Lung (tissue), 12 donors: ENCODE data around the gene BTBD10. TPM values are rescaled to one million over a fixed set of nuclear protein-coding genes. Genes with fewer than 3 reads are reported as not detected.

Source experiments
- ATAC-seq: fragments of 200-7000 bp; cut with Tn5 transposase; one replicate; pipeline ENCODE4 v1.9.1; 2020; ENCODE audit warnings: moderate number of reproducible peaks; ENCODE audit not compliant: insufficient read depth, low FRiP score
- DNase-seq, 3 donors: peaks; one replicate each; pipeline ENCODE4 v3.0.0-alpha.2; 2013 to 2017
- H3K27ac ChIP-seq, 2 donors: one replicate each; pipeline ENCODE4 v1.5.1; 2013; ENCODE audit warnings: mild to moderate bottlenecking in 2 of 2, moderate library complexity in 2 of 2, control low read depth in 1 of 2, inconsistent platforms in 1 of 2, low read depth in 1 of 2, low read length in 1 of 2
- H3K27me3 ChIP-seq, 3 donors: one replicate each; pipeline ENCODE4 v1.5.1; 2013; ENCODE audit warnings: low read length in 2 of 3; ENCODE audit not compliant: control insufficient read depth in 3 of 3, insufficient read depth in 3 of 3
- H3K36me3 ChIP-seq, 4 donors: one replicate each; pipeline ENCODE4 v1.5.1; 2013; ENCODE audit warnings: low read length in 4 of 4, mild to moderate bottlenecking in 1 of 4, moderate library complexity in 1 of 4; ENCODE audit not compliant: control insufficient read depth in 4 of 4, insufficient read depth in 4 of 4
- H3K4me1 ChIP-seq, 5 donors: one replicate each; pipeline ENCODE4 v1.5.1; 2013; ENCODE audit warnings: low read length in 5 of 5, mild to moderate bottlenecking in 2 of 5, moderate library complexity in 1 of 5; ENCODE audit not compliant: control insufficient read depth in 5 of 5, insufficient read depth in 5 of 5
- H3K4me3 ChIP-seq: one replicate; pipeline ENCODE4 v1.5.1; 2013; ENCODE audit warnings: mild to moderate bottlenecking, control low read depth, moderate library complexity
- H3K9ac ChIP-seq, 2 donors: one replicate each; pipeline ENCODE4 v1.5.1; 2013; ENCODE audit warnings: low read length in 2 of 2, control low read depth in 1 of 2; ENCODE audit not compliant: insufficient read depth in 1 of 2
- H3K9me3 ChIP-seq, 4 donors: one replicate each; pipeline ENCODE4 v1.5.1; 2013; ENCODE audit warnings: low read length in 3 of 4, mild to moderate bottlenecking in 1 of 4, moderate library complexity in 1 of 4; ENCODE audit not compliant: control insufficient read depth in 4 of 4, insufficient read depth in 3 of 4
- CTCF ChIP-seq: IDR thresholded peaks from 2 replicates; pipeline ENCODE4 v1.5.1; 2012; ENCODE audit warnings: mild to moderate bottlenecking; ENCODE audit errors: control extremely low read depth, extremely low read depth
- WGBS, 2 donors: extraction: QIAGEN DNeasy Blood & Tissue Kit; methylation state at CpG; one replicate each; pipeline ENCODE4 v1.1.7; 2013; 5-methylcytosine and 5-hydroxymethylcytosine counted together
- polyA plus RNA-seq, 2 donors: library from polyadenylated mRNA; stranded (reverse); fragments of 200-250 nt; gene quantifications; one replicate each; pipeline ENCODE4 v1.2.1, GENCODE V29; 2013
- total RNA-seq, 2 donors: library from RNA; depleted of rRNA in 1 of 2; stranded (reverse); fragments of >200 nt in 1 of 2; gene quantifications; one replicate each; pipeline ENCODE4 v1.2.1, GENCODE V29; 2014 to 2021
- donor health status: control.
- donor health status: control.
- donor health status: Bipolar disorder and iron deficiency.
- donor health status: healthy.
- donor health status: DM: yes; HTN: yes; CAD: no.

Gene BTBD10
- total and polyA plus RNA-seq, 4 donors = 9.9 to 51.5 (median 21.2) TPM

DNA sequence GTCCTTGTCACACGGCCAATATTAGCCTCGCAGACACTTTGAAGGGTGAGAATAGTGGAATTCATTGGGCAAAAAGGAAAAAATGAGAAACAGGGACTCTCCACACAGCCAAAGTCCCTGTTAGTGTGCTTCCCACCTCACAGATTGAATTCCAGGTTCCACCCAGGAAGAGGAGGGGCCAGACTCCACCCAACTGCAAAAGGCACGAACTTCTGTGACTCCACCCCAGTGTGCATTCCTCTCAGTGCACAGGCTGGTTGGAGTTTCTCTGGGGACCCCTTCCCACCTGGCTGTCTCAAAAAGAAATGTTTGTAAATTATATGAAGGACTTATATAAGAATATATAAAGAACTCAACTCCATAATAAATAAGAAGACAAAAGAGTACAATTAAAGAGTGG is 12.1 kb upstream of the BTBD10 start:
- H3K9me3 ChIP-seq = peaks cover 0 to under 1% (median 0%) of the 10 kb centered on the region in 4 donors
- H3K9ac ChIP-seq = no peak overlapping the region
- no peak overlapping the region for H3K27ac ChIP-seq
- TF ChIP-seq CTCF = no peak
- H3K4me3 ChIP-seq = no peak overlapping the region
- no peaks in the 10 kb centered on the region for H3K27me3 ChIP-seq
- WGBS, 2 donors = 79 to 87% methylated on average over 3 of the region's 3 CpGs
- ATAC-seq (no peak), DNase-seq (no peak)
- H3K36me3 ChIP-seq = no peaks in the 10 kb centered on the region
- H3K4me1 ChIP-seq = no peaks in the 10 kb centered on the region

DNA sequence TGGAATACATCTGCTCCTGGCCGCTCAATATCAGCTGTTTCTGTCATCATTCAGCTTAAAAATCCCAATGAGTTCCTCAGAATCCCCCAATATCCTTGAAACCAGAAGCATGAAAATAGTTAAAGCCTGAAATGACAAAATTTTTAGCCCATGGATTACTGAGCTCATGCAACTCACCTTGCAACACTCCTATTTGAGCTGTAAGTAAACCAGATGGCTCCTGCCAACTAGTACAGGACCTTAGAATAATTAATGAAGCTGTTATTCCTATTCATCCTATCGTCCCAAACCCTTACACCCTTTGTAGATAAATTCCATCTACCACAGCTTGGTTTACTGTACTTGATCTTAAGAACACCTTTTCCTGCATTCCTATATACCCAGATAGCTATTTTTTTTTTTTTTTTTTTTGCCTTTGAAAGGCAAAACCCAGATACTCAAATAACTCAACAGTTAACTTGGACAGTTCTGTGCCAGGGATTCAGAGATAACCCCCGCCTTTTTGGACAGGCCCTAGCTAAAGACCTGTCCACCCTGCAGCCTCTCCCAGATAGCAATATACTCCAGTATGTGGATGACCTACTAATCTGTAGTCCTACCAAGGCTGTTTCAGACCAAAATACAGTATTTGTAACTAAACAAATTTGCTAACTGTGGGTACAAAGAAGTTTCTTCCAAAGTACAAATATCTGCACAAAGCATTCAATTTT is 10.1 kb upstream of the BTBD10 start:
- H3K36me3 ChIP-seq = no peaks in the 10 kb centered on the region
- ATAC-seq (no peak), DNase-seq (no peak)
- no peaks in the 10 kb centered on the region for H3K9me3 ChIP-seq
- WGBS, 2 donors = 70 to 78% methylated on average over 3 of the region's 3 CpGs
- peaks cover 0 to 4% (median 0%) of the 10 kb centered on the region in 3 donors for H3K27me3 ChIP-seq
- TF ChIP-seq CTCF = no peak
- H3K4me3 ChIP-seq = no peak overlapping the region
- no peak overlapping the region for H3K27ac ChIP-seq
- no peaks in the 10 kb centered on the region for H3K4me1 ChIP-seq
- H3K9ac ChIP-seq = no peak overlapping the region

GRCh38 chr11:13468750-13469149 is 5.7 kb upstream of the BTBD10 start:
- no peak overlapping the region for H3K9ac ChIP-seq
- H3K36me3 ChIP-seq = no peaks in the 10 kb centered on the region
- no peak overlapping the region for H3K27ac ChIP-seq
- peaks cover 0 to 4% (median 0%) of the 10 kb centered on the region in 3 donors for H3K27me3 ChIP-seq
- peaks cover 0 to 3% (median 0%) of the 10 kb centered on the region in 5 donors for H3K4me1 ChIP-seq
- TF ChIP-seq CTCF = no peak
- no peaks in the 10 kb centered on the region for H3K9me3 ChIP-seq
- 59 to 67% methylated on average over 5 of the region's 5 CpGs for WGBS, 2 donors
- DNase-seq (no peak), ATAC-seq (no peak)
- H3K4me3 ChIP-seq = no peak overlapping the region
